Testis (tissue), 3 donors: Measurements from ENCODE around the gene PDCD1. TPM values are rescaled to one million over a fixed set of nuclear protein-coding genes. Genes with fewer than 3 reads are reported as not detected.

Source experiments
- DNase-seq: peaks from one replicate; pipeline ENCODE4 v3.0.0-alpha.2; 2019
- H3K27ac ChIP-seq, 2 donors: fragments of 200-600 bp; sonication (generic); one replicate each; pipeline ENCODE4 v1.5.1; 2019
- H3K27me3 ChIP-seq: fragments of 200-600 bp; sonication (generic); one replicate; pipeline ENCODE4 v1.5.1; 2019
- H3K36me3 ChIP-seq: fragments of 200-600 bp; sonication (generic); one replicate; pipeline ENCODE4 v1.5.1; 2017; ENCODE audit warnings: low read depth; ENCODE audit errors: missing control alignments
- H3K4me1 ChIP-seq: fragments of 200-600 bp; sonication (generic); one replicate; pipeline ENCODE4 v1.5.1; 2019
- H3K4me3 ChIP-seq, 2 donors: fragments of 200-600 bp; sonication (generic); one replicate each; pipeline ENCODE4 v1.5.1; 2017 to 2019
- H3K9me3 ChIP-seq: fragments of 200-600 bp; sonication (generic); one replicate; pipeline ENCODE4 v1.5.1; 2017
- POLR2A ChIP-seq: fragments of 450-650 bp; IDR thresholded peaks from one replicate; pipeline ENCODE4 v1.6.1; 2017; ENCODE audit warnings: antibody characterized with exemption, mild to moderate bottlenecking, moderate library complexity
- WGBS, 2 donors: methylation state at CpG; one replicate each; pipeline ENCODE4 v1.1.5; 2018; 5-methylcytosine and 5-hydroxymethylcytosine counted together
- intact Hi-C: fragments of 100-400 bp; cut with DNase I; formaldehyde crosslinking; loops from one replicate; pipeline ENCODE4 v1.15.1; 2023; ENCODE audit warnings: low total_unique reads
- polyA plus RNA-seq: library from polyadenylated mRNA; stranded (reverse); fragments of 350-450 nt; fragmentation: Illumina TruSeq; extraction: RNeasy Lipid Tissue Mini Kit (QIAGEN cat#74804); gene quantifications from one replicate; pipeline ENCODE4 v1.2.3, GENCODE V29; 2014; ENCODE audit warnings: low read depth, low replicate concordance; ENCODE audit not compliant: insufficient read depth
- total RNA-seq, 2 donors: library from RNA; depleted of rRNA; stranded (reverse); fragments of >200 nt; gene quantifications; one replicate each; pipeline ENCODE4 v1.2.3, GENCODE V29; 2016
- TF ChIP-seq, protein P1 (sequence below), 3 experiments: fragments of 450-650 bp in 2 of 3; fragments of 200-600 bp in 1 of 3; sonication (generic) in 1 of 3; IDR thresholded peaks; one replicate each; pipeline ENCODE4 v1.5.1; 2016 to 2019; ENCODE audit warnings: antibody characterized with exemption in 3 of 3, mild to moderate bottlenecking in 2 of 3, moderate library complexity in 1 of 3

The PDCD1 gene
- total and polyA plus RNA-seq, 3 donors from 2014 or later: 0.37 to 0.47 (median 0.39) TPM

DNA sequence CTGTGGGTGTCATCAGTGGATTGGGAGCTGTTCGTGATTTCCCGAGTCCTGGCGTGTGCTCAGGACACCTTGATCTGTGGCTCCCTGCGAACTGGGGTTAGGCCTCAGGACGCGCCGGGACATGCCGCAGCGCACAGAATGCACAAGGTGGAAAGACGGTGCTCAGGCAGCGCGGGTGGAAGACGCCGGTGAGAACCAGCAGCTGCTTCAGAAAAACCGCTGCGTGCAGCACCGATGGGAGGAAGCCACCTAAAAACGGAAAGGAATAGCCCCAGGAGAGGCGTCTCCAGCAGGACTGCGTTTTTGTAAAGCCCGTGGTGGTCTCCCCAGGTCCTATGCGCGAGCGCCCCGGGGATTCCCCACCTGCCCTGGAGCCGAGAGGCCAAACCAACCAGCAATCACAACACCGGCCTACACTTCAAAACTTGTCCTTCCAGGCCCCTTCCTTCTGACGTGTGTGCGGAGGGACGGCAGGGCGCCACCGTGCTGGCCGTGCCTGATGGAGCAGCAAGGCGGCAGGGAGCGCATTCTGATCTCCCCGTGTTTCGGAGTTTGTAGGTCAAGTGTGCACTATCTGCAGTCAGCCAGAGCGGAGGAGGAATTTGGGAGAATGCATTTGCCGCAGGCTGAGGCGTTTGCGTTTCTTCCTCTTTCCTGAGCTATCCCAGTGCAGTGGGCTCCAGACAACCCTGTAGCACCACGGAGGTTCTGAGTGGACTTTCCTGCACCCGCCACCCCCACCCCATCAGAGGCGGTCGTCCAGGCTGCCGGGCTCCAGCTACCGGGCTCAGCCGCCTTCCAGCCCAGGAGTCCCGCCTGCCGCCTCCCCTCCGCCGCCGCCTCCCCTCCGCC is 43.0 kb upstream of the PDCD1 start:
- DNase-seq: peak; percentile 33

DNA sequence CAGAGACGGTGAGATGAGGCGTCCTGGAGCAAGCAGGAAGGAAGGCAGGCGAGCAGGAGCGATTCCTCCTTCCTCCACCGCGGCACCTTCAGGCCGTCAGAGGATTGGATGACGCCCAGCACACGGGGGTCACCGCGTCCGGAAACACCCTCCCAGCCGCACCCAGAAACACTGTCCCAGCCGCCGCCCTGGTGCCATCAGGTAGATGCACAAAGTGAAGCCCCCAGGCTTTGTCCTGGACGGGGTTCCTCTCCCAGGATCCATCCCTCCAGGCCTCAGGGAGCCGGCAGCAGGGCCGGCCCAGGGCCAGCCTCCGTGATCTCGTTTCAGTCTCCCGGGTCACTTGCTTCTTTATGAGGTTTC is 42.3 kb upstream of the PDCD1 start:
- Histone ChIP-seq H3K36me3 (no peaks in the 10 kb centered on the region), H3K9me3 (no peaks in the 10 kb centered on the region), H3K27ac (no peak overlapping the region), H3K4me3 (no peak overlapping the region), H3K4me1 (peaks cover 23% of the 10 kb centered on the region), H3K27me3 (no peaks in the 10 kb centered on the region)
- TF ChIP-seq, protein P1, sequence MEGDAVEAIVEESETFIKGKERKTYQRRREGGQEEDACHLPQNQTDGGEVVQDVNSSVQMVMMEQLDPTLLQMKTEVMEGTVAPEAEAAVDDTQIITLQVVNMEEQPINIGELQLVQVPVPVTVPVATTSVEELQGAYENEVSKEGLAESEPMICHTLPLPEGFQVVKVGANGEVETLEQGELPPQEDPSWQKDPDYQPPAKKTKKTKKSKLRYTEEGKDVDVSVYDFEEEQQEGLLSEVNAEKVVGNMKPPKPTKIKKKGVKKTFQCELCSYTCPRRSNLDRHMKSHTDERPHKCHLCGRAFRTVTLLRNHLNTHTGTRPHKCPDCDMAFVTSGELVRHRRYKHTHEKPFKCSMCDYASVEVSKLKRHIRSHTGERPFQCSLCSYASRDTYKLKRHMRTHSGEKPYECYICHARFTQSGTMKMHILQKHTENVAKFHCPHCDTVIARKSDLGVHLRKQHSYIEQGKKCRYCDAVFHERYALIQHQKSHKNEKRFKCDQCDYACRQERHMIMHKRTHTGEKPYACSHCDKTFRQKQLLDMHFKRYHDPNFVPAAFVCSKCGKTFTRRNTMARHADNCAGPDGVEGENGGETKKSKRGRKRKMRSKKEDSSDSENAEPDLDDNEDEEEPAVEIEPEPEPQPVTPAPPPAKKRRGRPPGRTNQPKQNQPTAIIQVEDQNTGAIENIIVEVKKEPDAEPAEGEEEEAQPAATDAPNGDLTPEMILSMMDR (IDR thresholded peaks at IDR 0.05): no peak
- TF ChIP-seq POLR2A: no peak
- DNase-seq: no peak
- intact Hi-C loops: no loop called here
- WGBS, 2 donors: 70 to 78% methylated on average over 10 to 21 of the region's 21 CpGs

More for the DNA sequence above, 43.0 kb upstream of the PDCD1 start:
- Histone ChIP-seq H3K36me3 (no peaks in the 10 kb centered on the region), H3K4me1 (peaks cover 25% of the 10 kb centered on the region), H3K9me3 (no peaks in the 10 kb centered on the region), H3K4me3 (peak overlapping the region; percentile 6 to 18), H3K27me3 (no peaks in the 10 kb centered on the region), H3K27ac (no peak overlapping the region)
- TF ChIP-seq, protein P1 (IDR thresholded peaks at IDR 0.05): no peak
- no peak for TF ChIP-seq POLR2A
- intact Hi-C loops: no loop called here
- 50 to 67% methylated on average over 50 to 54 of the region's 54 CpGs for WGBS, 2 donors

DNA sequence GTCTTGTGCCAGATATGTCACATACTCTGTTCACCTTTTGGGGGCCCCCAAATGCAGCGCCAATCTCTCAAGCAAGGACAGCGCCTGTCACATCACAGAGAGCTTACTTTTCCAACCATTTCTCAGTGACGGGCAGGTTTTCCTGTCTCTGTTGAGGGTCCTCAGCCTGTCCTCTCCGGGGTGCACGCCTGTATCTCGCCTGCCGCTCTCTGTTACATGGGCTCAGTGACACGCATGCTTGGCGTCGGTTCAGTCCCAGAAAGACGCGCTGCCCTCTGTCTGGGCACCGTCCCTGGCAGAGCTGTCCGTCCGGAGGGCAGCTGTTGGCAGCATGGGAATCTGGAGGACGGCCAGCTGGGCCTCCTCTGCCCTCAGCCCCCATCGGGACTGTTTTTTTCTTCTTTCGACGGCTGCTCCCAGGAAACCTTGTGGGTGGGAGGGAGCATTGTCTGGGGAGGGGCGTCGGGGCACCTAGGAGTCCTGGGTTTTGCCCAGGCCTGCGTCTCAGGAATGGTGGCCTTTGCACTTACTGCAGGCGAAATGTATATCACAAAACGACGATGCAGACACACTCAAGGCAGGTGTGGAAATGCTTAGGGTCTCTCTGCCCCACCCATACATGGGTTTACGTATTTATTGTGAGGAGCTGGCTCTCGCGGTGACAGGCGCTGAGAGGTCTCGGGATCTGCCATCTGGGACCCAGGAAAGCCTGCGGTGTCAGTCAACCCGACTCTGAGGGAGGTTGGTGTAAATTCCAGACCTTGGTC is 41.7 kb upstream of the PDCD1 start:
- Histone ChIP-seq H3K36me3 (no peaks in the 10 kb centered on the region), H3K9me3 (no peaks in the 10 kb centered on the region), H3K27ac (peak overlapping the region in 1 of 2 donors; percentile 41), H3K27me3 (no peaks in the 10 kb centered on the region), H3K4me3 (no peak overlapping the region), H3K4me1 (peaks cover 23% of the 10 kb centered on the region)
- DNase-seq: no peak
- 74 to 80% methylated on average over 25 to 32 of the region's 32 CpGs for WGBS, 2 donors
- intact Hi-C loops: no loop called here
- TF ChIP-seq POLR2A: no peak
- TF ChIP-seq, protein P1 (IDR thresholded peaks at IDR 0.05): no peak

DNA sequence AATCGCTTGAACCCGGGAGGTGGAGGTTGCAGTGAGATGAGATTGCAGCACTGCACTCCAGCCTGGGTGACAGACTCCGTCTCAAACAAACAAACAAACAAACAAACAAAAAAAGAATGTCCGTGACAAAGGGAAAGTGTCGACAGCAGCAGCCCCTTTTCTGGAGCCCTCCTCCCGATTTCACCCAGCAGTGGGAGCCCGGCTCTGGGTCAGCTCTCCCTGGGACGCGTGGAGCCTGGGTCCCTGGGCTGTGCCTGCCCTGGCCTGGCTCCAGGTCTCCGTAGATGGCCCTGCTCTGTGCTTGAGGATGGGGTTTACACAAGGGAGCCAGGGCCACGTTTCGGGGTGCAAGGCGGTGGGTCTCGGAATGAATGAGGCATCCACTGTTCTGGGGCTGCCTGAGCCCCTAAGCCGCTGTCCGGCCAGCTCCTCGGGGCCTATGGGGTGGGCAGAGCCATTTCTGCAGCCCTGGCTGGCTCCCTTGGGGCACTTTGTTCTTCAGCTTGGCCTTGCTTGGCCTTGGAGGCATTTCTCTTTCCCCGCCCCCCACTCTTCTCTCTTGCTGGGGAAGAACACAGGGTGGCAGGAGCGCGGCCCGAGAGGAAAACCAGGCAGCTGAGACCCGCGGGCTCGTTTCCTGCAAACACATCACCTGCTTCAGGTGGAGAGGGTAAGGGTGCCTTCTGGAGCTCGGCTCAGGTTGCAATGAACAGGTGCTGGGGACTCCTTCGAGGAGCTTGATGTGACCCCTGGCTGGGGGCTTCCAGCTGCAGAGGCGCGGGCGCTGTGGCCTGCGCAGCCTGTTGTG is 40.0 kb upstream of the PDCD1 start:
- DNase-seq: peak; percentile 65
- peak overlapping the region in 1 of 2 donors; percentile 19 for H3K27ac ChIP-seq
- no peak overlapping the region for H3K4me3 ChIP-seq
- H3K27me3 ChIP-seq: no peaks in the 10 kb centered on the region
- no peaks in the 10 kb centered on the region for H3K9me3 ChIP-seq
- WGBS, 2 donors: 62 to 63% methylated on average over 17 to 30 of the region's 30 CpGs
- no peak for TF ChIP-seq POLR2A
- TF ChIP-seq, protein P1 (IDR thresholded peaks at IDR 0.05): no peak
- H3K36me3 ChIP-seq: no peaks in the 10 kb centered on the region
- peaks cover 23% of the 10 kb centered on the region for H3K4me1 ChIP-seq
- intact Hi-C loops: no loop called here
